ENCODE results near the gene ZSCAN31. TPM values are rescaled to one million over a fixed set of nuclear protein-coding genes. Genes with fewer than 3 reads are reported as not detected.

ZSCAN31 gene
- total and polyA plus RNA-seq, 9 of the 15 experiments (the other 6 are each of a cell fraction or from before 2014, with no cell fraction given): 3.9 to 12.1 (median 7.0) TPM

DNA sequence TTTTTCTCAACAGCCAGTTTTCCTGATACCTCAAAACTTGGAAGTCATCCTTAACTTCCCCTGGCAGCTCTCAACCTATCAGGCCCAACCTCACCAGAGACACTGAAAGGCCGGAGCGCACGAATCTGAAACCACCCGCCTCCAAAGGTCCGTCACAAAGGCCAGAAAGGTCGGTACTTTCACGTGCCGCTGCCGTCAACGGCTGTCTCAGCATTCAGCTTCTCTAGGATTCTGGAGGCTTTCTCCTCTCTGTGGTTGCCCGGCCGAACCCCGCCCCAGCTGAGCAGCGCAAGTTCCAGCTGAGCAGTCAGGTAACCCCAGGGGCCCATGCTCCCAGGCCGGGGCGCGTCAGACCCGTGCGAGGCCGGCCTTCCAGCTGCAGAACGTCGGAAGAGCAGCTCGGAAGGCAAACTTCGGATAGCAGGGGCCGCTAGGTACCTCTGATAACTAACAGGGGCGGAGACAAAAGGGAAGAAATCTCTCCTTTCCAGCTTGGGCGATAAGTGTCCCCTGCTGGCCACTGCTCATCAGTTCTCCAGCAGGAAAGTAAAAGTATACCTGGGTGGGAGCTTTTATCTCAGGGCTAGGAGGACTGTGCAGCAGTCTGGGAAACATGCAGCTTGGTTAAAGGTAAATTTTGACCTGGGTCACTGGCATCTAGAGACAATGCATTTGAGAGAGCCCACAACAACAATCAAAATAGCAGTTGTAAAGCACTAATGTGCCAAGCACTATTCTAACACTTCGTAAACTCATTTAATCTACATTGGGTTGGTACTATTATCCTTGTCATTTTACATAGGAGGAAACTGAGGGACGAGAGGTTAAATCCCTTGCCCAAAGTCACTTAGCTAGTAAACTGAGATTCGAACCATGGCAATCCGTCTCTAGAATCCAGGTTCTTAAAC lies 47.5 kb upstream of the ZSCAN31 start (continued):
- TF ChIP-seq KLF6 (CRISPR knock-in tag; IDR thresholded peaks at IDR 0.05; ENCODE audit: borderline replicate concordance) (no peak), ZNF316 (IDR thresholded peaks at IDR 0.05) (no peak), PRMT5 (CRISPR knock-in tag; IDR thresholded peaks at IDR 0.05) (no peak), EP300 (IDR thresholded peaks at IDR 0.05; ENCODE audit: low read length) (peak; percentile 49; the same call in 1 of the 2 replicates), ZBED1 (IDR thresholded peaks at IDR 0.05) (no peak), JUND (IDR thresholded peaks at IDR 0.05; ENCODE audit: borderline replicate concordance, low read depth, low read length) (no peak; the same call in 1 of the 2 replicates), JUND (tag; IDR thresholded peaks at IDR 0.05; ENCODE audit: borderline replicate concordance, low read depth, low read length) (no peak; the same call in 2 of the 3 replicates), ZNF384 (IDR thresholded peaks at IDR 0.05; ENCODE audit: low read depth, low read length) (no peak)

DNA sequence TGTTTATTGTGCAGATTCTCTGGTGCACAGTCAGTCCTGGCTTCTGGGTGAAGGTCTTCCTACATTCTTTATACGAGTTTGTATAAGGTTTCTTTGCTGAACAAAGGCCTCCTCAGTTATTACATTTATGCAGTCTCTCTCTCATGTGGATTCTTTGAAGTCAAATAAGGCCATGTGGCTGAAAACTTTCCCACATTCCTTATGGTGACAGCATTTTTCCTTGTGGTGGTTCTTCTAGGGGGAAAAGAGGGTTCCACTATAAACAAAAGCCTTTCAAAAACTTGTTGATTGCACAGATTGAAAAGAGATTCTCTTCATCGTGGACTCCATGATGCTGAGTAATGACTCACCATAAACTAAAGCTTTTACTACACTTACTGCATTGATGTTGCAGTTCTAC lies 44.4 kb upstream of the ZSCAN31 start:
- no peak overlapping the region for H3K4me3 ChIP-seq
- 93% methylated on average over 2 of the region's 2 CpGs for WGBS (ENCODE audit: insufficient coverage, low coverage, missing lambda C conversion rate)
- DNase-seq (ENCODE audit: extremely low read depth in 1 of 4, low spot score in 3 of 4) (no peak), ATAC-seq (no peak), FAIRE-seq (no peak)
- H3K9me3 ChIP-seq (replicated peaks; ENCODE audit: control insufficient read depth, insufficient read depth, low read depth, low read length): peaks cover 18% of the 10 kb centered on the region
- intact Hi-C loops (cut with micrococcal nuclease): no loop called here
- no peaks in the 10 kb centered on the region for H4K20me1 ChIP-seq (replicated peaks; ENCODE audit: control insufficient read depth, insufficient read depth, low read length)
- no peak overlapping the region for H2AFZ ChIP-seq (ENCODE audit: low read depth, low read length)
- peaks cover 63% of the 10 kb centered on the region for H3K79me2 ChIP-seq (ENCODE audit: control insufficient read depth, insufficient read depth, low read length)
- peaks cover 89% of the 10 kb centered on the region for H3K36me3 ChIP-seq (ENCODE audit: control insufficient read depth, insufficient read depth, low read length)
- H3K9ac ChIP-seq (ENCODE audit: insufficient read depth in 1 of 2, low read depth in 2 of 2, low read length in 2 of 2): no peak overlapping the region
- in situ Hi-C loops (cut with MboI): no loop called here
- no peak overlapping the region for H3K27ac ChIP-seq (ENCODE audit: extremely low read depth, low read depth, low read length)
- no peaks in the 10 kb centered on the region for H3K9me1 ChIP-seq (ENCODE audit: control insufficient read depth, insufficient read depth, low read length)
- peaks cover 4 to 6% of the 10 kb centered on the region in 2 experiments; a peak in 3 of 5 replicates for H3K4me1 ChIP-seq (replicated peaks in 1 of 2; ENCODE audit: control insufficient read depth in 2 of 2, insufficient read depth in 2 of 2, low read length in 2 of 2)
- no peak overlapping the region for H3K4me2 ChIP-seq (ENCODE audit: insufficient read depth, low read length)
- H3K27me3 ChIP-seq (ENCODE audit: control insufficient read depth in 2 of 2, insufficient read depth in 2 of 2, low read length in 2 of 2): no peaks in the 10 kb centered on the region
- POLR2A ChIA-PET: interaction anchor here (1.6 kb wide), 1 partner anchor 42 kb away, joined by 3 read pairs; no protein-coding TSS in a partner anchor
- CTCF ChIA-PET (ENCODE audit: low intra/inter-chr PET ratio): no interaction called here
- BruUV-seq (replicated peaks): no TSS peak
- TF ChIP-seq, protein P1, sequence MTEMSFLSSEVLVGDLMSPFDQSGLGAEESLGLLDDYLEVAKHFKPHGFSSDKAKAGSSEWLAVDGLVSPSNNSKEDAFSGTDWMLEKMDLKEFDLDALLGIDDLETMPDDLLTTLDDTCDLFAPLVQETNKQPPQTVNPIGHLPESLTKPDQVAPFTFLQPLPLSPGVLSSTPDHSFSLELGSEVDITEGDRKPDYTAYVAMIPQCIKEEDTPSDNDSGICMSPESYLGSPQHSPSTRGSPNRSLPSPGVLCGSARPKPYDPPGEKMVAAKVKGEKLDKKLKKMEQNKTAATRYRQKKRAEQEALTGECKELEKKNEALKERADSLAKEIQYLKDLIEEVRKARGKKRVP (CRISPR knock-in tag; IDR thresholded peaks at IDR 0.05): no peak
- TF ChIP-seq ZNF75A (CRISPR knock-in tag; IDR thresholded peaks at IDR 0.05) (peak; percentile 82), POLR2AphosphoS2 (IDR thresholded peaks at IDR 0.05; ENCODE audit: low read length) (0 out of 2 replicates have a peak, but pooled peaks have one; percentile 42), KLF10 (CRISPR knock-in tag; IDR thresholded peaks at IDR 0.05) (no peak)

Data from K562 (cell line).